HG02610 (cell line): ENCODE results near the gene HMGB3.
"Not testable (repeated sequence)": the region's sequence is repeated elsewhere in the genome, so short reads cannot be mapped to it uniquely, and the experiment has no call there.

Experiments
- ATAC-seq: cut with Tn5 transposase; IDR thresholded peaks from one replicate; pipeline ENCODE4 v1.9.1; 2021; ENCODE audit warnings: mild to moderate bottlenecking, moderate library complexity; ENCODE audit not compliant: unreplicated experiment

Gene HMGB3

DNA sequence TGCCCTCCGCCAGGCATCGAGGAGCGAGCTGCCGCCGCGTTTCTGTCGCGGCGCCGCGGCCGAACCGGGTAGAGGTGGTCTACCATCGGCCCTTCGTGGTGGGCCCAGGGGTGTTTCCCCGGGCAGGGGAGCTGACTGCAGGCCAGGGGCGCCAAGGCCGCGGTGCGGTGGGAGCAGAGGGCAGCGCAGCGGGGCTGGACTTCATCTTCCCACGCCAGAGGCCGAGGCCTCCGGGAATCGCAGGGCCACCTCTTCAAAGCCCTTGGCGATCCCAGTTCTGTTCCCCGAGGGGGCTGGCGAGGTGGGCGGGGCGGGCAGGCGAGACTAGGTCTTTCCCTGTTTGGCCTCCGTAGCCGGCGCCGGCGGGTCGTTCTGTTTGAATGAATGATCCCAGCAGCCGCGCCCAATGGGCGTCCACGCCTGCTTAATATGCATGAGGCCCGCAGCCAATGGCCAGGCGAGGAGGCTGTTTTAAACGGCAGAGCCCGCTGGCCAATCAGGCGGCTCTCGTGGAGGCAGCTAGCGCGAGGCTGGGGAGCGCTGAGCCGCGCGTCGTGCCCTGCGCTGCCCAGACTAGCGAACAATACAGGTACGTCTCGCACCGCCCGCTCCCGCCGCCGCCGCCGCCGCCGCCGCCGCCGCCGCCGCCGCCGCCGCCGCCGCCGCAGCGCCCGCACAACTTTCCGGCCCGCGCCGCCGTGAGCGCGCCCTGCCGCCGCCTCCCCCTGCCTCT is at the start of gene HMGB3:
TSS of gene HMGB3 (plus strand) at position 548 of the 733 bp plus-strand sequence. CDS start 2,265 bp downstream, outside the sequence.
- peak; percentile 97 for ATAC-seq

DNA sequence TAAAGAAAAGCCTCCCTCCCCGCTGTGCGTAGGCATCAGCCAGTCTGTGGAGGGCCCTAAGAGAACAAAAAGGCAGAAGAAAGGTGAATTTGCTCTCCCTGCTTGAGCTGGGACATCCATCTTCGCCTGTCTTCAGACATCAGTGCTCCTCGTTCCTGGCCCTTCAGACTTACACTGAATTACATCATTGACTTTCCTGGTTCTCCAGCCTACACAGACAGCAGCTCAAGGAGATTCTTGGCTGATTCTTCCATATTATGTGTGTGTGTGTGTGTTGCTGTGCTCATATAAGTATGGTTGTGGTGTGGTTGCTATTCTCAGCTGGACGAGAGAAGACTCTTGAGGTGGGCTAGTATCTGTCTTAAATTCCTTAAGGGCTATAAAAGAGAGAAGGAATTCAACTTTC is 49.2 kb upstream of the HMGB3 start:
- no peak for ATAC-seq

DNA sequence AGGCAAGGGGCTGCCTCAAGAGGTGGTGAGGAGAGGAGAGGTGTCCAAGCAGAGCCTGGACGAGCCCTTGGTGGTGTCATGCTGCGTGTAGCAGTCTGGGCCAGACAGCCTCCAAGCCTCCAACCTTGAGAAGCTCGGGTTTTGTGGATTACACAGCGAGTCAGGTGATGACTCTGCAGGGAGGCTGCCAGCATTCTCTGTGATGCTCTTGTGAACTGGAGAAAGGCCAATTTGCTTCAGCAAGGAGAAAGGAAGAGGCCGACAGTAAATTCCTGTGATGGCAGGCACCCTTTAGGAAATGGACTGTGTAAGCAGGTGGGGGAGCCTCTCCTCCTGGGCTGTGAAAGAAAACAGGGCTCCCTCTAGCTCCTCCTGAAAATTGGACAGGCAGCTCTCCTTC is 48.7 kb upstream of the HMGB3 start:
- no peak for ATAC-seq

DNA sequence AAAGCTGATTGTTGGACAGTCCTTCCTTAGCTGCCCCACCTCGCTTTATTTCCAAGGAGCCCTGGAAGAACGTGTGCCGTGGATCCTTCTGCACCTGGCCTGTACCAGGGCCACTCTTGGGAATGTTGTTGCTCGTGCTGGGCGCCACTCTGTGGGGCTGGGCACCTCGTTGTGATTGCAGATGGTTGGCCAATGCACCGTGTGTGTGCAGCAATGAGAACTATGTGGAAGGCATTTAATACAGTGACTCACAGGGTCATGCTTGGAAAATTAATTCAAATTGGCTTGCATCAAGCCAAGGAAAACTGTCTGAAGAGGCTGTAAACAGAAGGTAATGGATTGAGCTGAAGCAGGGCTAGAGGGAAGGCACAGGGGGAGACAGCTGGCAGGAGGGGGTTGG is 47.7 kb upstream of the HMGB3 start:
- ATAC-seq, result no peak

DNA sequence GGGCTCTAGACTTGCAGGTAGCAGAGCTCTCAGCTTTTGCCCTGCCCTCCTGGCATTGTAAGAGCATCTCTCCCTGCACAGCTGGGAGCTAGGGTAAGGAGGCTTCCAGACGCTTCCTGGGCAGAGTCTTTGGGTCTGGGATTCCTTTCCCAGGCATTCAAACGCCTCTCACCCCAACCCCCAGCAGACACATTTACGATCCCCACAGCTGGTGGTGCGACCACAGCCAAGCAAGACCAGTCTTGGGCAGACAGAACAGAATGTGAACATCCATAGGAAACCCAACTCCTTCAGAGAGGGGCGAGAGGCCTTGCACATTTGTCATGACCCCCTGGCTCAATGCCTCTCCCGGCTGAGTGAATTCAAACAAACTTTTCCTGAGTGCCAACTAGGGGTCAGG is 46.6 kb upstream of the HMGB3 start:
- no peak for ATAC-seq

DNA sequence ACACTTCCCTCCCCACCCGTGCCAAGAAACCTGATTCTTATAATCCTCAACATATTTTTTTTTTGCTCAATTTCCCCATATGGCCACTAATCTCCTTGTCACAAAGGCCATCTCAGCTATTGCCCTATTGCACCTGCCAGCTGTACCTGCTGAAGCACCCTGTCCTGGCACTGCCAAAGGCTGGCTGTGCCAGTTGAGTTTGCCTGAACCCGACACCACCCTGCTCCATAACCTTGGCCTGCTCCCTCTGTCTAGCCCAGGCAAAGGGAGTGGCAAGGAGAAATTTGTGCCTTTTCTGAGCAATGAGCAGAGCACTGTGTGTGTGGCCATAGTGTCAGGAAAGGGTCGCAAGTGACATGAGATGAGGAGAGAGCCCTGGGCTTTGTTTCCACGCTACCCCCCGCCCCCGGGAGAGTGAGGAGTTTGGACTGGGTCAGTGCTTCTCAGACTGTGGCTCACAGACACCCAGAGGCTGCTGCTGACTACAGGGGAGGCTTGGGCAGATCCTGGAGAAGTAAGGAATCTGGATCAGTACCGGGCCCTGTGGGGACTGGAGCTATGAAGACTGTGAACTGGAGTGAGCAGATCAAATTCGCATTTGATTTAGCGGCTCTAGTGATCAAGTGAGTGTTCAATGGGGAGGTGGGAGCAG is 42.2 kb upstream of the HMGB3 start:
- no peak for ATAC-seq

DNA sequence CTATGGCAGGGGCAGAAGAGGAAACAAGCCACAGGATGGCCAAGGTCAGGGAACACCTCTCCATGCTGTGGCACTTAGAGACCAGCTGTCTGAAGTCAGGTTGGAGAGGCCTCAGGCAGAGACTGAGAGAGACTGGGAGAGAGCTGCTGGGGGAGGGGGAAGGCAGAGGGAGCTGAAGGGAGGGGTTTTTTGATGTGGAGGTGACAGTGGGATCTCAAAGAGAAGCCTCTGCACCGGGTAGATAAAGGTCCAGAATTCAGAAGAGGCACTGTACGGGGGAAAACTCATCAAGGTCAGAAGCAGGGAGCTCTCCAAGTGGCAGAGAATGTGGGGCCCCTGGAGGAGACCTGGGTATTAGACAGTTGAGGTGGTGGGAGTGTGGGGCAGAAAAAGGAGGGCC is 41.6 kb upstream of the HMGB3 start:
- no peak for ATAC-seq

DNA sequence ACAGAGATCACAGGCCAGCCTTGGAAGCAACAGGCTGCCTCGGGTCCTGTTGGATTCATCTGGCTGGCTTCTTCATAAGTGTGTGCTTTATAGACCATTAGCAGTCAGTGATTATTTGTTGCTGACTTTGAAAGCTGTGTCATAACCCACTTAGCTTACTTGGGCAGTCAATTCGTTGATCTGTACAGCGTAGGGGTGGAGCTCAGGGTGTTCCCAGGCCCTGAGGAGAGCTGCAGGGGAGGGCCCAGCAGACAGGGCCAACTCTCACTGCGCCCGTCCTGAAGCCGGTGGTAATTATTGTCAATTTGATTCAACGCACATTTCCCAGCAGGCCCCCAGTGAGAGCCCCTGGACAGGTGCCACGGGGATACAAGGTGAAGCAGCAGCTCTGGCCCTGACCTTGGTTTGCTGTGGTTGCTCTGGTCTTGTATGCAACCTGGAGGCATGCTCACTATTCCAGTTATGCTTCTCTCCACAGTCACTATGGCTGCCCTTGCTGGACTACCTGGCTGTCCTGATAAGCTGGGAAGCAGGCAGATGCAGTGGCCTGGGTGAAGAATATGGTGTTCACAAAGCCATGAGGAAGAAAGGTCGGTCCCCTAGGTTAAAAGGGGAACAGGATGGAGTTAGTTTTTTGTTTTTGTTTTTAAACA is 40.1 kb upstream of the HMGB3 start:
- ATAC-seq, result no peak

DNA sequence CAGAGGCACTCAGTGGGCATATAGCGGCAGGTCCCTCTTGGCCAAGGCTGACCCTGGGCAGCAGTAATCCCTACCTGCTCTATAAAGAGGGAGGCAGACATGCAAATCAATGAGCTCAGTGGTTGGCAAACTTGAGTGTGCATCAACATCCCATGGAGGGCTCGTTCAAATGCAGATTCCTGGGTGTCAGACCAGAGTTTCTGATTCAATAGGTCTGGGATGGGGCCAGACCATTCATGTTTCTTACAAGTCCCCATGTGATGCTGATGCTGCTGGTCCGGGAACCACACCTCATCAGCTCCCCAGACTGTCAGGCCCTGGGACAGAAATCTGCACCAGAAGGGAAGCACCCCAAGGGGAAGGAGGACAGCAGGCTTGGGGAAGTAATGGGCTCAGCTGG is 38.9 kb upstream of the HMGB3 start:
- ATAC-seq, result no peak

DNA sequence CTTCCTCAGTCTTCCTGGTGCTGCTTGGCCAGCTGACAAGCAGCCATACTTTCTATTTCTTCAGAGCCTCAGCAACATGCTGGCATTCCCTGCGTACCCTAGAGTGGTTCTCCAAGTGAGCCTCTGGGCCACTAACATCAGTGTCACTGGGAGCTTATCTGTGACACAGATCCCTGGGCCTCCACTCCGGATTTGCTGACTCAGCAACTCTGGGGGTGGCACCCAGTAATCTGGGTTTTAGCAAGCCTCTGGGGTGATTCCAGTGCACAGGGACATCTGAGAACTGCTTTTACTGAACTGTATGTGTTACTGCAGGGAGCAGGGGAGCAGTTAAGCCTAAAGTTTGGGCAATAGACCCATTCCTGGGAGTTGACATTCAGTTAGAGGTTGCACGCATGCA is 28.2 kb upstream of the HMGB3 start:
- no peak for ATAC-seq

DNA sequence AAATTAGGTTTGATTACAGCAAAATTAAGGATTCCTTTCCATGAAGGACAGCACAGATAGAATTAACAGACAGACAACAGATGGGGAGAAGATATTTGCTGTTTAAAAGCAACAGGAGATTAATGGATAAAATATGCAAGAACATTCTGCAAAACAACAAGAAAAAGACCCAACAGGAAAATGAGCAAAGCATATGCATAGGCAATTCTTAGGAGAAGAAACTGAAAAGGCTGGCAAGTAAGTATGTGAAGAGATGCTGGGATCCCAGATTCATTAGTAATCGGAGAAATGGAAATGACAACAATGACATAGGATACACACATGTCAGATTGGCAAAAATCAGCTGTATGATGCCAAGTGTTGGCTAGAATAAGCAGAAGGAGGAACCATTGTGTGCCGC is 27.5 kb upstream of the HMGB3 start:
- no peak for ATAC-seq

DNA sequence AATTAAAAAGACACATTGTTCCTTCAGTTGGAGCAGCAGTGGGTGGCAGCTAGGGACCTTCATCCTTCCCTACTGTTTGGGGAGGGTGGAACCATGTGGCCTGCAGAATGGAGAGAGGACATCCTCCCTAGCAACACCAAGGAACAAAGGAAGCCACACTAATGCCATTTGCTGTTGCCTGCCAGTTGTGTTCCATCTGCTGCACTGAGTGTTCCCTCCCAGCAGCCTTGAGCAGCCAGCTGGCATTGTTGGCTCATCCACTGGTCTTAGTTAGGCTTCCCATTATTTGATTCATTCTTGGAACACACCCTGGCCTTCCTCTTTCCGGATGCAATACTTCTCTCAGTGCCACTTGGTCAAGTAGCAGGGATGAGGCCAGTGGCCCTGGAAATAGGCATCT is 25.0 kb upstream of the HMGB3 start:
- no peak for ATAC-seq

DNA sequence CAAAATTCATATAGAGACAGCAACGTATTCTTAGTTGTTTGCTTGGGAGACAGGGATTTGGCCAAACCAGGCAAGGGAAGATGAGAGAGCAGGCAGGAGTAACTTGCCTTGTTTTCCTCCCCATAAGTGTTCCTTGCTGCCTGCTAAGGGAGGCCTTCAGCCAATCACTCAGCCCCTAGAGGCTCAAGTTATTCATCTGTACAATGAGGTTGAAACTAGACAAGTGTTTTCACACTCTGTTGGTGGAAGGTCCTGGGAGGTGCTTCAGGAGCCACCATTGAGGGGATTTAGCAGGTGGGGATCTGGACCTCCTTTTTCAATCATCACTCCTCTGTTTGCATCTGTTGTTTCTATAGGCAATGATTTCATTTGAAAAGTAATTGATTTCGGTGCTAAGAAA is 23.6 kb upstream of the HMGB3 start:
- ATAC-seq, result no peak

DNA sequence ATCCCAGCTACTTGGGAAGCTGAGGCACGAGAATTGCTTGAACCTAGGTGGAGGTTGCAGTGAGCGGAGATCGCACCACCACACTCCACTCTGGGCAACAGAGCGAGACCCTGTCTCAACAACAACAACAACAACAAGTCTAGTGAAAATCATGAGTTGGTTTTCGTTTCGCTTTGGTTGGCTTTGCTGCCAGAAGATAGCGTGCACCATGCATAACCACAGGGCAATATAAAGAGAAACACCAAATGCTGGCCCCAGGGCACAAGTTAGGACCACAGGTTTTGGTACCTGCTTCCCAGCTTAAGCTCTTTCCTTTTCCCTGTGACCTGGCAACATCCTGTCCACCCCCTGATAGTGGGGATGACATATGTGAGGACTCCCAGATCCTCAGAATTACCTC is 21.5 kb upstream of the HMGB3 start:
- no peak for ATAC-seq

DNA sequence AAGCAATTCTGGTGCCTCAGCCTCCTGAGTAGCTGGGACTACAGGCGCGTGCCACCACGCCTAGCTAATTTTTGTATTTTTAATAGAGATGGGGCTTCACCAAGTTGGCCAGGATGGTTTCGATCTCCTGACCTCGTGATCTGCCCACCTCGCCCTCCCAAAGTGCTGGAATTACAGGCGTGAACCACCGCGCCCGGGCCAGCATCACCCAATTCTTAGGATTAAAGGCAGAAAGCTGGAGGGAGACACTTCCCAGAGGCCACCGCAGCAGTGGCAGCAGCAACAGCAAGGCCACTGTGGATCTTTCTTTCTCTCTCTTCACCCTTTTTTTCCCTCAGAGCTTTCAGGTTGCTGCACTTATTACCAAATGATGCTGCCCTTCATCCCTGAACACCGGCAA is 18.7 kb upstream of the HMGB3 start:
- ATAC-seq, result not testable (repeated sequence)

DNA sequence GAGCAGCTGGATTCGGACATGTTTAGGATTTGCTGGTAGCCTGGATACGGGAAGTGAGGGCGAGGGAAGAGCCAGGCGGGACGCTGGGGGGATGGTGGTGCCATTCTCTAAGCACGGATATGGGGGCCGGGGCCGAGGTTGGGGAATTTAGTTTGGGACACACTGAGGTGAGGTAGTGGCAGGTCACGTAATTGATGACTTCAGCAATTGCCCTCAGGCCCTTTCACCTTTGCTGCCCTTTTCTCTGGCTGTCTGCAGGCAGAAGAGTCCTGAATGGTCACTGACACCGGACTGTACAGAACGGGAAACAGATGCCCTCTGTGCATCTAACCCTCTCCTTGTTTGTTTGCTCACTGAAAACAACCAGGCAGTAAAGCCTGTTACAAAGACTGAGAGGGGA is 16.9 kb upstream of the HMGB3 start:
- ATAC-seq, result no peak

DNA sequence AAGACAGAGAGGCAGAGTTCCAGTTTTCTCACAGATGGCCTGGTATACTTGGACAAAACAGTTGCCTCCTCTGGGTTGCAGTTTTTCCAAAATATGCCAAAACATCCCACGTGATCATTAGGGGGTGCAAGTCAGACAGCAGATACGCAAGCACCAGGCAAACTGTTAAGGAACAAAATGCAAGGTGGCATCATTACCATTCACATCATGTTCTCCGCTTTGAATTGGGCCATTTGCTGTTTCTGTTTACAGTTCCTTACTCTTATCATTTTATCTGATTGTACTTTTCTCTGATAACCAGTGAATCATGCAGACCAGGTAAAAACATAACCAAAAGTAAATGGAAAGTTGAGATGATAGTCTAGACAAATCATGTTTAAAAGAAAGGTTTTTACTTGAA is 16.4 kb upstream of the HMGB3 start:
- no peak for ATAC-seq

DNA sequence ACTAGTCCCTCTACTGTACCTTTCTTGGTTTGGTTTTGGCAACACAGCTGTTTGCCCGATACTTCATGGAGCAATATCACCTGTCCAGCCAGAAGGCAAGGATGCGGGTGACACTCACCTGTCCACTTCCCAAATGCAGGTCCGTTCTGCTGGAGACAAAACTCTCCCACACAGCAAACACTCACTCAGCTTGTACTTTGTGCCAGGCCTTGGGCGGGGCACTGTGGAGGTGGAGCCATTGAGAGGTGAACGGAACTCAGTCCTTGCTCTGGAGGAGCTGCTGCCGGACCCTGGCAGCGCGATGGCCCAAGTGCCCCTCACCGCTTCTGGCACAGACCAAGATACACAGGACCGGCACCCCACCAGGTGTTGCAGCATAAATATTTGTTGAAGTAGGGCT is 15.3 kb upstream of the HMGB3 start:
- ATAC-seq, result no peak

DNA sequence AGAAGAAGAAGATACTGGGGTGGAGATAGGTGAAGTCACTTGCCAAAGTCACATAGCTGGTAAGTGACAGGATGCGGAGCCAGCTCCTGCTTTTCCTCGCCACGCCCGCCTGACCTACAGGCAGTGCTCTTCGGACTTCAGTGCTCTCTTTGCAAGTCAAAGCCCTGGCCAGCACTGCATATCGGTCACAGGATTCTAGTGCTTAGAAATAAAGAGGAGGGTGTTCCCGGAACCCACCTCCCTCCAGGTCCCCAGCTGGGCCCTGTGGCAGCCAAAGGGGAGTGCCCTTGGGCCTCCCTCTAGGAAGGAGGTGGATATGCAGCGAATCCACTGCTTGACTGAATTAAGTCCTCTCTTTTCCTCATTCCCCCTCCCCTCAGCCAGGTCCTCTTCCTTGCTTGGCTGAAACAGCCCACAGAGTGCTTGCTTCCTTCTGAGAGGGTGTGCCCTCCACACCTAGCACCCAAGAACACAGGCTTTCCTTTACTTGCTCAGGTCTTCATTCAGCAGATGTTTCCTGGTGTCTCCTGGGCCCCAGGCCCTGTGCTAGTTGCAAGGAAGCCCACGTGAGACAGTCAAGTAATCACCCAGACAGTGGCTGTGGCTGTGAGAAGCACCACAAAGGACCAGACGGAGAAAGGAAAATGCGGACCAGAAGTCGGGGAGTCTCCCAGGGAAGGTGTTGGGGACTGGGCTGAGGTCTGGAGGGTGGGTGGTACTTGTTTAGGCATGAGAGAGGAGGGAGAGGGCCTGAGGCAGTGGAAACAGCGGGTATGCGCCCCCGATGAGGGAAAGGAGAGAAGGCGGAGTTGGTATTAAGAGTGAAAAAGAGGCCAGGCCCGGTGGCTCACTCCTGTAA is 14.0 kb upstream of the HMGB3 start:
- no peak for ATAC-seq

DNA sequence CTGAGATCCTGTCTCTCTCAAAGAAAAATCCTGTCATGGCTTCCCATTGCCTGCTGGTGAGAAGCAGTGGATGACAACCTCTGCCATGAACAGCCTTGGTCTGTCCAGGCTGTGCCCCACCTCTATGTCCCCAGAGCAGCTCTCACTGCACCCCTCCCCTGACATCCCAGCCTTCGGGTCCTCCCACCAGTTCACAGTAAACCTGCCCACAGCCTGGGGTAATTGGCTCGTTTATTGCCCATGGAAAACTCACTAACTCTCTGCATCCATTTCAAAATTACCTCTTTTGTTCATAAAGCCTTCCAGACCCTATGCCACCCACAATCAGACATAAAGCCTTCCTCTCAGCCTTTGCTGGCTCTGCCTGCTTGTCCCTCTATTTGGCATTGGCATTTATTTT is 10.7 kb upstream of the HMGB3 start:
- ATAC-seq, result no peak

DNA sequence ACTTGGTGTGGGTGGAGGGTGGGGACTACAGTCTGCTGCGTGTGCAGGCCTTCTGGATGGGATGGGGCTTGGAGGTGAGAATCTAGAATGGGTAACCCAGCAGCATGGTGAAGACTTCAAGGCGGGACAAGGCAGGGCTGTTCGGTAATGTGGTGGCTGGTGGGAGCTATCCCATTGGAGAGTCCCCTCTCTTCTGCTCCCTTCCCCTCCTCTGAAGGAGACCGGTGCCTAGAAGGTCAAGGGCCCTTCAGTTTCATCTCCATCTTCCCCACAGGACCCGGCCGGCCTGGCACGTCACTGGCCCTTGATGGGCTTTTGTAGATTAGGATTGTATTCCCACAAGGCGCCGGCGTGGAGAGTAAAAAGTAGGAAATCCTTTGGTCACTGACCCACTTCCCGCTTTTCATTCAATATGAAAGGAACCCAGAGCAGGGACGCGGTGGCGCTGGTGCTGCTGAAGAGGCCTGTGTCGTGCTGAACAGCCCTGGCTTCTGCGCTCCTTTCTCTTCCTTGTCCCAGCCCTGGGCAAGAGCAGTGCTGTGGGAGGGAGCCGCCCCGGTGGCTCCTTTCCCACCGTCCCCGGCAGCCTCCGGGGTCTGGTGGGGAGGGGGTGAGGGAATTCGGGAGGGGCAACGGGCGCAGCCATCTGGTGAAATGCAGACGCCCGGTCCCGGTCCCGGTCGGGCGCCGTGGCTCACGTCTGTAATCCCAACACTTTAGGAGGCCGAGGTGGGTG is 7.3 kb upstream of the HMGB3 start:
- ATAC-seq, result no peak
